HG03565 (cell line): ENCODE data around the gene ARSB.
A peak's percentile ranks its signal among the peaks of the same experiment; 100 is the strongest.
"Not testable (repeated sequence)": the region's sequence is repeated elsewhere in the genome, so short reads cannot be mapped to it uniquely, and the experiment has no call there.

ENCODE experiments used
- ATAC-seq: cut with Tn5 transposase; IDR thresholded peaks from one replicate; pipeline ENCODE4 v1.9.1; 2021; ENCODE audit warnings: mild to moderate bottlenecking, moderate library complexity; ENCODE audit not compliant: unreplicated experiment

The ARSB gene

GRCh38 chr5:78907255-78907891 lies 77.7 kb downstream of the ARSB start:
- no peak for ATAC-seq

GRCh38 chr5:78905084-78905938 lies 79.8 kb downstream of the ARSB start:
- peak; percentile 48 for ATAC-seq

DNA sequence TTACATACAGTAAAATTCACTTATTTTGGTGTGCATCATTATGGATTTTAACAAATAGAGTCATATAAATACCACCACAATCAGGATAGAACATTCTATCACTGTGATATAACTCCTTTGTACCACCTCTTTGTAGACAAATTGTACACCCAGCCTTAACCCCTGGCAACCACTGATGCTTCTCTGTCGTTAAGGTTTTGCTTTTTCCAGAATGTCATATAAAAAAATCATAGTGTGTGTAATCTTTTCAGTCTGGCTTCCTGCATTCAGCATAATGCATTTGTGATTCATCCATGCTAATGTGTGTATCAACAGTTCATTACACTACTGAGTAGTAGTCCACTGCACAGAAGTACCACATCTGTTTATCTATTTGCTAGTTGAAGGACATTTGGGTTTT lies 81.2 kb downstream of the ARSB start:
- ATAC-seq, result no peak

GRCh38 chr5:78903353-78903752 lies 81.8 kb downstream of the ARSB start:
- no peak for ATAC-seq

GRCh38 chr5:78899922-78900362 lies 85.2 kb downstream of the ARSB start:
- ATAC-seq, result no peak

GRCh38 chr5:78896132-78896531 lies 89.0 kb downstream of the ARSB start:
- no peak for ATAC-seq

- no peak for ATAC-seq
Measured at GRCh38 chr5:78895616-78896015, 89.5 kb downstream of the ARSB start.

GRCh38 chr5:78893940-78894677 lies 91.0 kb downstream of the ARSB start:
- no peak for ATAC-seq

GRCh38 chr5:78890667-78891379 lies 94.3 kb downstream of the ARSB start:
- ATAC-seq, result no peak

DNA sequence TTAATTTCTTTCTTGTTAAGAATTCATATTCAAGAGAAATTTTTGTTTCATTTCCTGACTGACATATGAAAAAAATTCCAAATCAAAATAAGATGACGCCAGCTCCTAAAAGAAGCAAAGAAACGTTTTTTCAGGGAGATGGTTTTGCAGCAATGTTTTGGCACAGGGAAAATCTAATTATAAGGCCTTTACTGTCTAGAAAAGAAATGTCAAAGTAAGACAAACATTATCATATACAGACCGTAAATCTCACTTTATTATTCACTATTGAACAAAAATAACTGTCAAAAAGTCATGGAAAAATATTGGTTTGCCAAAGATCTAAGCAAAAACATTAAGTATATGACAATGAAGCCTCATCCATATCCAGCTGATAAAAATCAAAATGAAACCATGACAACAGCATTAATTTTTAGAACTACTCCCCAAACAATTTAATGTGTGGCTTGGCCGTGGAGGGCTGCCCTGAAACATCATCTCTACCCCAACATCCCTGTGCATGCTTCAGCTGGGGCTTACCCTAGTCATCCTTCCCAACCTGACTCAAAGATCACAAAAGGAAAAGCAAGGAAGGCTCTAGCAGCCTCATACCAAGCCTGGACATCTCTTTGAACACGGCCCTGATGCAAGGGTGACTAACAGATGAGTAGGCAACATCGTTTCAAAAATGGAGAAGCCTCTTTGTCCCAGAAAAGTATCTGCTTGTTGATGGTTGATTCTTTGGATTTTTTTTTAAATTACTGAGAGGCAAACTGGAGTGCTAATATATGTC lies 95.6 kb downstream of the ARSB start:
- no peak for ATAC-seq

DNA sequence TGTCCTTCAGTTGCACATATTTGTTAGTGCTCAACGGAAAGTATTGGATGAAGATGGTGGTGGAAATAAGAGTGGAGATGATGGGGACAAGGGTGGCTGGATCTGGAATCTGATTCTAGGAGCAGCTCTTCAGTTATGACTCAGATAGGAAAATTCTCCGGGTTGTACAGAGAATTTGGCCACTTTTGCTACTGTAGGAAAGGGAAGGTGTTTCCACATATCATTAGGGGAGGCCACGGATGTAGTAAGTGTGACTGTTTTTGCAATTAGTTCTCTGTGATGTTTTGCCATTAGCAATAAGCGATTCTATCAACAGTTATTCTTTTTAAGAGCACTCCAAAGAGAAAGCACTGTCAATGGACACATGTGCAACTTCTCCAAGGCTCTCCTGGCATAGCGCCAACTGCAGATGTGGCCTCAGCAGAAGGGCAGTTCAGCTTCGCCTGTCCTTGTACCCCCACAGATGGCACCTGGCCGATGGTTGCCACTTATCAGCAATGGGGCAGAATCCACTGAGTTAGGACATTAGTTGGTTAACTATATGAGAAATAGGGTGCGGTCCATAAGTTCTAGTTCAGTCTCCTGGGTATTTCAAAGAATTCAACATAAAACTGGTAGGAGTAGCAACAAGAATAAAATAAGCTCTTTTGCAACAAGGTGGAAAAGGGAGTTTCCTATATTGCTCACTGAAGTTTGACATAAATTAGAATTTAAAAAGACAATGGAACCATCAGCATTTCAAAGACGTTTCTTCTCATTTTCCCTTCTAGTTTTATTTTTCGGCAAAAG lies 96.3 kb downstream of the ARSB start:
- ATAC-seq, result no peak

DNA sequence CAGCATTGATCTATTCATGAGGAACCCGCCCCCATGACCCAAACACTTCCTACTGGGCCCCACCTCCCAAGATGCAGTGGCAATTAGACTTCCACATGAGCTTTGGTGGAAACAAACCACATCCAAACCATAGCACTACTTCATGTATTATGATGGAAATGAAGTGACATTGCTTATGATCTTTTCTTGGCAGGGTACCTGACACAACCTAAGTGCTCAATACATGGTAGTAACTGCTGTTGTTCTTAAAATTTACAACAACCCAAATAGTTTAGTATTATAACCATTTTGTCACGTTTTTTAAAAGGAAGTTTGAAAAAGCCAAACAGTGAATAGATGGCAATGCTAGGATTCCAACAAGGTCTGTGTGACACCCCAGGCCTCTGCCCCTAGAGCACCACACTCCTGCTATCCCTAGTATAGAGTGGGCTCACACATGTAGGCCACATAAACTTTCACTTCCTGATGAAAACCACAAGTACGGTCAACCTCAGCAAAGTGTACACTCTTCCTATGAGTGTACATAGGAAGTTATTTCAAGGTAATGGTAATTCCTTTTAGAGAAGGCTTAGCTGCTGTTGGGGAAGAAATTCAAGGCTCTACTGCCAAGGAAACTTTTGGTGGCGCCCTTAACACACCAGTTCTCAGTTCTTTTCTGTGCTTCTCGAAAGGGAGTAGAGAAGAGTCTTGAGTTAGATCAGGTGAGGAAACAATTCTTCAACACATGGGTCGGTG lies 97.6 kb downstream of the ARSB start:
- peak; percentile 90 for ATAC-seq

GRCh38 chr5:78886341-78887230 lies 98.5 kb downstream of the ARSB start:
- ATAC-seq, result no peak

- ATAC-seq, result no peak
Measured at GRCh38 chr5:78881884-78882283, 103.2 kb downstream of the ARSB start.

DNA sequence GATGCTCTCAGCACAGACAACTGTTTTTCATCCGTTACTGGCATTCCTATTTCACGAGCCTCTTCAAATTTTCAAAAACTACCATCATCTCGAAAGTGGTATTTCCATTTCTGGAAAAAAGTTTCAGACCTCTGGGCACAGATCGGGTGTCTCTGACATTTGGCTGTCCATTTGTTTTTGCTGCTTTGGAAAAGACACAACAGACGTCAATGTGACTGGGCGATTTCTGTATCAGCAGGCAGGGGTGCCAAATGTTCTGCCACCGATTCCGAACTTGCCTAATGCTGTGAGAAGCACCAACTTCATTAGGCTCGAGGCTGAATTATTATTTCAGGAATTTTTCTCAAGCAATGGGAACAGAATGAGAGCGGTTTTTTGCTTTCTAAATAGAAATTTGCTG lies 105.6 kb downstream of the ARSB start:
- no peak for ATAC-seq

GRCh38 chr5:78866076-78866475 lies 119.0 kb downstream of the ARSB start:
- not testable (repeated sequence) for ATAC-seq

- ATAC-seq, result no peak
Measured at GRCh38 chr5:78858364-78858763, 126.7 kb downstream of the ARSB start.

GRCh38 chr5:78855026-78855425 lies 130.1 kb downstream of the ARSB start:
- ATAC-seq, result no peak
